GM21529 (cell line): ENCODE data around the gene ASCC1.

Experiments
- ATAC-seq: cut with Tn5 transposase; IDR thresholded peaks from one replicate; pipeline ENCODE4 v1.9.1; 2021; ENCODE audit not compliant: unreplicated experiment

ASCC1 gene

DNA sequence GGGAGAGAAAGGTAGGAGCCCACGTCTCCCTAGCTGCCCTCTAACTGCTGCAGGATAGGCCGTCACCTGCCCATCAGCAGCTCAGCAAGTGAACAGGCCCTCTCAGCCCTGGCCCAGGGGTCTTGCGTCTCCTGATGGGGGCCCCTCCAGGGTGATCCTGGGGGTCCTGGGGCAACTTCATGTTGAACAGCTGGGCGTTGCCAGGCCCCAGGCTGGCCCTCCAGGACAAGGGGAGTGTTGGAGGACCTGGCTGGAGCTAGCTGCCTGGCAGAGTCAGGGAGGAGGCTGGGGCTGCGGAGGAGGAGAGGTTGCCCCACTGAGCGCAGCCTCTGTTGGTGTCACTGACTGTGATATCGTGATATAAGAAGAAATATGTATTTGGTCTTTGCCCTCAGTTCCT, 162.4 kb downstream of the ASCC1 start:
- no peak for ATAC-seq

DNA sequence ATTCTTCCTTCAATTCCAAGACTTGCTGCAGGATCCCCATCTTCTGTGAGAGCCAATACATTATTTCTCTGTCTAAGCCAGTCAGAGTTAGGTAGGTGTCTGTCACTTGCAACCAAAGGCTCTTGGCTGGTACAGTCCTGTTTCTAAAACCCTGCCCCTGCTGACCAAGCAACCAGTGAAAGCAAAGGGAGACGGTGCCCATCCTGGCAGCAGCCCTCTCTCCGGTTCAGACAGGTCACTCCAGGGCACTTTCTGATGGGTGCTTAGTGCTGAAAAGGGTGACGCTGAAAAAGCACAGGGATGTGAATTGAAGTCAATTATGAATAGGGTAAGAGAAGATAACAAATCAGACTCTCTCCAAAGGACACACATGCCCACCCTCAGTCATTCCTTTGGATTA, 165.2 kb downstream of the ASCC1 start:
- ATAC-seq, result no peak

DNA sequence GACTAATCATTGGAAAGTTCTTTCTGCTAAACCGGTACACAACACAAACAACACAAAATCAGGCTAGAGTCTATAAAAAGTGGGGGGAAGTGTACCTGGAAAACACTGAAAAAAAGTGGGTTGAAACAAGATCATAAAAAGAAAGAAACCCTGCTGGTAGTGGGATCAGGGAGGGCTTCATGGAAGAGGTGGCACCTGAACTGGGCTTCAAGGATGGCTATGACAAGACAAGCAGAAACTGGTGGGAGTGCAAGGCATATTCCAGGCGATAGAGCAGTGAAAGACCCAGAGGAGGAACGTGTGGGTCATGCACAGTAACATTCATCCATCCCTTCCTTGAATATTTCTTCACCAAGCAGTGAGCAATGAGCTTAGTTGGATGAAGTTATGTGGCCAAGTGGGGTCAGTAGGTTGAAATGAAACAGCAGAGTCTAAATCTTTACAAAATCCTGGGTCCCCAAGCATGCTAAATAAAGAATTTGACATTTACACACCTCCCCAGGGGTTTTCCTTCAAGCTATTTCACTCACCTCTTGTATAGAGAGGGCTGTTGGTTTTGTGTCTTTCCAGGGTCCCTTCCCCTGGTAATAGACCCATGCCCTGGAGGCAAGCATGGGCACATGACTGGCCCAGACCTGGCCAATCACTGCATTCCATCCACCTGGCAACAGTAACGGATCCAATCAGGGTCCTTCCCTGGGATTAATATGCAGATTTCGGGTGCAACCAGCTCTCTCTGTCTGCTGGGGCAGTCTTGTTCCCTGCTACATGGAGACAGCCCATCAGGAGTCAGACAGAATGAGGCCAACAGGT, 165.9 kb downstream of the ASCC1 start:
- ATAC-seq, result no peak

DNA sequence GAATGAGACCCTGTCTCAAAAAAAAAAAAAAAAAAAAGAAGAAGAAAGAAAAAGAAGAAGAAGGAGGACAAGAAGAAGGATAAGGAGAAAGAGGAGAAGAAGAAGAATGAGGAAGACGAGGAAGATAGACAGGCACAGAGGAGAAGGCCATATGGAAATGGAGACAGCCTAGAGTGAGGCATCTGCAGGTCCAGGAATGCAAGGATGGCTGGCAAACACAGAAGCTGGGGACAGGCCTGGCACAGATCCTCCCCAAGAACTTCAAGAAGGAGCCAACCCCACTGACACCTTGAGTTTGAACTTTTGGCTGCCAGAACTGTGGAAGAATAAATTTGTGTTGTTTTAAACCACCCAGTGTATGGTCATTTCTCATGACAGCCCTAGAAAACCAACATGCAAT, 166.6 kb downstream of the ASCC1 start:
- ATAC-seq, result no peak

DNA sequence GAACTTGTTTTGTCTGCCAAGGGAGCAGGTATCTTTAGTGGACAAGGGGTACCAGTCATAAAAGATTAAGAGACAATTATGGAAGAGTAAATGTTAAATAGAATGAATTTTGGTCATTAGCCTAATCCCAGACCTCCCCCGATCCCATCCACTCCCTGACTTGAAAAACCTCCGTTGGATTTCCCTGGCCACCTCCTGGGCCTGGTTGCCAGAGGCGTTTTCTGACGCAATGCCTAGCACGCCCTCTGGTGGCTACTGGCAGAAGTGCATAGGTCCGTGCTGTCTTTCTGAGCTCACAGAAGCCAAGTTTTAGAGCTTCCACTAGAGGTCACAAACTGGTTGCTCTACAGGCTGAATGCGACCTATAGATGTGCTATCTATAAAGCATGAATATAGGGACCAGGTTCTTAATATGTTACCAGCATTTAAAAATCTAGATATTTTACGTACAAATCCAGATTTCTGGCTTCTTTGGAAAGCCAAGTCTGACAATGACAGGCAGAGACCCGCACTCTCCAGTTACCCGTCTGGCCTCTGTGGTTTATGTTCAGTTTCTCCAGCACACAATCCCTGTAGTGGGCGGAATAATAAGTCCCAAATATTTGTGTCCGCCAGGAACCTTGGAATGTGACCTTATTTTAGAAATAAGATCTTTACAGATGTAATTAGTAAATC, 167.5 kb downstream of the ASCC1 start:
- ATAC-seq, result peak; percentile 73
